ENCODE results near the gene HLA-C. TPM values are rescaled to one million over a fixed set of nuclear protein-coding genes. Genes with fewer than 3 reads are reported as not detected.

Gene HLA-C
- total and polyA plus RNA-seq, 4 donors: 125 to 1,234 (median 712) TPM

Small RNA genes lying within 50 kb of the gene (small RNA-seq; reads per million reads assigned to genes)
- gene AL662844.1 (ENCODE audit: low replicate concordance): not detected

Other genes starting within 250 kb of the HLA-C start
- not detected for gene C6orf15, start 159.5 kb downstream of the HLA-C start, total RNA-seq
- gene C6orf15, start 159.5 kb downstream of the HLA-C start, polyA plus RNA-seq: not detected
- gene PSORS1C1, start 157.3 kb downstream of the HLA-C start, total RNA-seq: 1 to 10 TPM; 1.1 to 2.6 TPM
- gene PSORS1C1, start 157.3 kb downstream of the HLA-C start, polyA plus RNA-seq: 10 to 100 TPM in 1 of 2 donors, 1 to 10 TPM in 1; 2.3 to 10.8 TPM
- under 1 TPM in 1 of 2 donors, not detected in 1; 0.06 TPM for gene CDSN, start 151.6 kb downstream of the HLA-C start, total RNA-seq
- gene CDSN, start 151.6 kb downstream of the HLA-C start, polyA plus RNA-seq: under 1 TPM; 0.05 to 0.10 TPM
- gene PSORS1C2, start 133.0 kb downstream of the HLA-C start, total RNA-seq: not detected
- gene PSORS1C2, start 133.0 kb downstream of the HLA-C start, polyA plus RNA-seq: not detected
- gene CCHCR1, start 114.3 kb downstream of the HLA-C start, total RNA-seq: 10 to 100 TPM; 20.0 to 32.8 TPM
- 10 to 100 TPM; 11.0 to 14.3 TPM for gene CCHCR1, start 114.3 kb downstream of the HLA-C start, polyA plus RNA-seq
- 1 to 10 TPM; 5.4 to 9.4 TPM for gene TCF19, start 113.5 kb downstream of the HLA-C start, total RNA-seq
- gene TCF19, start 113.5 kb downstream of the HLA-C start, polyA plus RNA-seq: 1 to 10 TPM; 4.1 to 4.9 TPM
- 10 to 100 TPM in 1 of 2 donors, 1 to 10 TPM in 1; 2.2 to 19.5 TPM for gene POU5F1, start 101.4 kb downstream of the HLA-C start, total RNA-seq
- gene POU5F1, start 101.4 kb downstream of the HLA-C start, polyA plus RNA-seq: 1 to 10 TPM; 1.5 to 2.5 TPM
- gene HLA-B, start 85.1 kb upstream of the HLA-C start, total RNA-seq: 1,000 to 10,000 TPM in 1 of 2 donors, 100 to 1,000 TPM in 1; 668 to 1,563 TPM
- 1,000 to 10,000 TPM; 1,310 to 3,772 TPM for gene HLA-B, start 85.1 kb upstream of the HLA-C start, polyA plus RNA-seq
- gene MICA, start 131.5 kb upstream of the HLA-C start, total RNA-seq: 10 to 100 TPM; 16.5 to 48.2 TPM
- 10 to 100 TPM; 27.7 to 28.0 TPM for gene MICA, start 131.5 kb upstream of the HLA-C start, polyA plus RNA-seq
- 1 to 10 TPM; 5.3 to 9.6 TPM for gene MICB, start 226.1 kb upstream of the HLA-C start, total RNA-seq
- gene MICB, start 226.1 kb upstream of the HLA-C start, polyA plus RNA-seq: 10 to 100 TPM in 1 of 2 donors, 1 to 10 TPM in 1; 3.8 to 10.2 TPM

Measured in lung (tissue), 5 donors.